Endodermal cell (in vitro differentiated cells): ENCODE results near the gene CCDC92. TPM values are rescaled to one million over a fixed set of nuclear protein-coding genes. Genes with fewer than 3 reads are reported as not detected.

Source experiments
- DNase-seq: peaks from one replicate; pipeline ENCODE4 v3.0.0-alpha.2; 2017
- H3K27ac ChIP-seq: 2 replicates; pipeline ENCODE4 v1.5.1; 2013; ENCODE audit warnings: mild to moderate bottlenecking, low read depth, low read length, moderate library complexity
- H3K27me3 ChIP-seq: 2 replicates; pipeline ENCODE4 v1.6.1; 2013; ENCODE audit warnings: mild to moderate bottlenecking, low read length, moderate library complexity; ENCODE audit not compliant: insufficient read depth, control insufficient read depth, poor library complexity, severe bottlenecking
- H3K36me3 ChIP-seq: 2 replicates; pipeline ENCODE4 v1.7.0; 2013; ENCODE audit warnings: mild to moderate bottlenecking, low read length, moderate library complexity; ENCODE audit not compliant: control insufficient read depth, insufficient read depth
- H3K4me1 ChIP-seq: one replicate; pipeline ENCODE4 v1.7.0; 2013; ENCODE audit warnings: low read length; ENCODE audit not compliant: control insufficient read depth, insufficient read depth
- H3K4me3 ChIP-seq: 2 replicates; pipeline ENCODE4 v1.5.1; 2013; ENCODE audit warnings: mild to moderate bottlenecking, low read length, moderate library complexity
- H3K9ac ChIP-seq: 2 replicates; pipeline ENCODE4 v1.6.1; 2013; ENCODE audit warnings: mild to moderate bottlenecking, low read length, moderate library complexity; ENCODE audit not compliant: poor library complexity, severe bottlenecking; ENCODE audit errors: extremely low read depth
- H3K9me3 ChIP-seq: 2 replicates; pipeline ENCODE4 v1.6.1; 2013; ENCODE audit warnings: mild to moderate bottlenecking, low read length, moderate library complexity; ENCODE audit not compliant: control insufficient read depth
- H3K27ac Mint-ChIP-seq: 2 replicates; pipeline ENCODE4 v1.8.0; 2020; ENCODE audit warnings: mixed read lengths
- H3K27me3 Mint-ChIP-seq: 2 replicates; pipeline ENCODE4 v1.8.0; 2021; ENCODE audit warnings: mild to moderate bottlenecking, mixed read lengths; ENCODE audit not compliant: insufficient read depth
- H3K36me3 Mint-ChIP-seq: 2 replicates; pipeline ENCODE4 v1.8.0; 2020; ENCODE audit warnings: low read depth, mixed read lengths
- H3K4me1 Mint-ChIP-seq: 2 replicates; pipeline ENCODE4 v1.8.0; 2020; ENCODE audit warnings: mixed read lengths
- H3K4me3 Mint-ChIP-seq: 2 replicates; pipeline ENCODE4 v1.8.0; 2020; ENCODE audit warnings: mild to moderate bottlenecking, moderate library complexity, mixed read lengths
- H3K9me3 Mint-ChIP-seq: 2 replicates; pipeline ENCODE4 v1.8.0; 2020; ENCODE audit warnings: mild to moderate bottlenecking, mixed read lengths
- CTCF ChIP-seq: fragments of 200-600 bp; sonication (generic); conservative IDR thresholded peaks from 2 replicates; pipeline ENCODE4 v1.5.0; 2021; ENCODE audit warnings: antibody characterized with exemption, mild to moderate bottlenecking
- WGBS, 2 experiments: methylation state at CpG; one replicate each; pipeline versions ENCODE4 v1.1.5 to v1.1.7; 2013; ENCODE audit warnings: missing lambda C conversion rate in 2 of 2, mixed read lengths in 1 of 2; ENCODE audit not compliant: insufficient coverage in 1 of 2, insufficient read length in 1 of 2; 5-methylcytosine and 5-hydroxymethylcytosine counted together
- total RNA-seq, 2 donors: library from RNA; stranded (reverse); fragmentation: NEBNext Ultra II Directional in 1 of 2; extraction: Animal tissue kit (Norgen Biotek cat#: 25700) in 1 of 2; gene quantifications; 2 replicates in 1 of 2; 3 replicates in 1 of 2; pipeline ENCODE4 v1.2.1, GENCODE V29; 2021

Gene CCDC92
- total RNA-seq, 2 donors from 2014 or later: 37.9 to 45.1 TPM

GRCh38 chr12:123998991-123999359 lies 26.3 kb upstream of the CCDC92 start:
- peaks cover 39% of the 10 kb centered on the region for H3K4me1 Mint-ChIP-seq

GRCh38 chr12:123998344-123998990 lies 25.8 kb upstream of the CCDC92 start:
- no peak overlapping the region for H3K27ac ChIP-seq
- no peaks in the 10 kb centered on the region for H3K27me3 ChIP-seq
- H3K36me3 ChIP-seq: peaks cover 63% of the 10 kb centered on the region
- no peak overlapping the region for H3K9ac ChIP-seq
- no peak overlapping the region for H3K4me3 Mint-ChIP-seq
- no peaks in the 10 kb centered on the region for H3K9me3 Mint-ChIP-seq
- TF ChIP-seq CTCF: no peak
- 96% methylated on average over 2 of the region's 2 CpGs; no CpG with 5 or more reads in 1 of the 2 experiments for WGBS, 2 experiments
- DNase-seq: no peak
- peaks cover 10% of the 10 kb centered on the region for H3K4me1 ChIP-seq
- peaks cover 44% of the 10 kb centered on the region for H3K4me1 Mint-ChIP-seq
- no peak overlapping the region for H3K4me3 ChIP-seq
- H3K36me3 Mint-ChIP-seq: peaks cover 17% of the 10 kb centered on the region
- no peak overlapping the region for H3K27ac Mint-ChIP-seq
- H3K9me3 ChIP-seq: no peaks in the 10 kb centered on the region
- no peaks in the 10 kb centered on the region for H3K27me3 Mint-ChIP-seq

More at GRCh38 chr12:123998991-123999359, 26.3 kb upstream of the CCDC92 start:
- Histone ChIP-seq H3K27ac (no peak overlapping the region), H3K4me1 (peaks cover 10% of the 10 kb centered on the region), H3K27me3 (no peaks in the 10 kb centered on the region), H3K36me3 (peaks cover 63% of the 10 kb centered on the region), H3K9ac (no peak overlapping the region), H3K4me3 (no peak overlapping the region), H3K9me3 (no peaks in the 10 kb centered on the region)
- H3K27me3 Mint-ChIP-seq: no peaks in the 10 kb centered on the region
- no peak overlapping the region for H3K4me3 Mint-ChIP-seq
- no peak for DNase-seq
- no peak for TF ChIP-seq CTCF
- no peak overlapping the region for H3K27ac Mint-ChIP-seq
- 100% methylated on average over 1 of the region's 2 CpGs; no CpG with 5 or more reads in 1 of the 2 experiments for WGBS, 2 experiments
- H3K9me3 Mint-ChIP-seq: no peaks in the 10 kb centered on the region
- H3K36me3 Mint-ChIP-seq: peaks cover 13% of the 10 kb centered on the region

- no peak for DNase-seq
- Mint-ChIP-seq H3K36me3 (peaks cover 21% of the 10 kb centered on the region), H3K9me3 (no peaks in the 10 kb centered on the region), H3K27ac (no peak overlapping the region), H3K4me1 (peaks cover 44% of the 10 kb centered on the region), H3K27me3 (no peaks in the 10 kb centered on the region), H3K4me3 (no peak overlapping the region)
- H3K9ac ChIP-seq: no peak overlapping the region
- H3K27ac ChIP-seq: no peak overlapping the region
- H3K27me3 ChIP-seq: no peaks in the 10 kb centered on the region
- H3K4me3 ChIP-seq: no peak overlapping the region
- 94 to 95% methylated on average over 5 of the region's 5 CpGs for WGBS, 2 experiments
- H3K9me3 ChIP-seq: no peaks in the 10 kb centered on the region
- H3K4me1 ChIP-seq: peaks cover 10% of the 10 kb centered on the region
- TF ChIP-seq CTCF: no peak
- H3K36me3 ChIP-seq: peaks cover 67% of the 10 kb centered on the region
Observed at GRCh38 chr12:123997908-123998307, 25.3 kb upstream of the CCDC92 start.
